ENCODE results near the gene SORCS2.

- no peak for TF ChIP-seq CTCF (IDR thresholded peaks at IDR 0.05)
- TF ChIP-seq JUND (IDR thresholded peaks at IDR 0.05): no peak
- no peak for TF ChIP-seq USF2 (IDR thresholded peaks at IDR 0.05; ENCODE audit: borderline replicate concordance, low read depth, low read length)
- TF ChIP-seq TAF1 (IDR thresholded peaks at IDR 0.05; ENCODE audit: borderline replicate concordance, low read depth, low read length): no peak
- TF ChIP-seq TCF12 (IDR thresholded peaks at IDR 0.05): no peak
- TF ChIP-seq ZBTB33 (IDR thresholded peaks at IDR 0.05; ENCODE audit: borderline replicate concordance, low read depth): no peak
- no peak for TF ChIP-seq GABPA (IDR thresholded peaks at IDR 0.05; ENCODE audit: low read depth)
- no peak for TF ChIP-seq RAD21 (IDR thresholded peaks at IDR 0.05; ENCODE audit: low read length)
- no peak for TF ChIP-seq NFIC (IDR thresholded peaks at IDR 0.05; ENCODE audit: borderline replicate concordance)
- TF ChIP-seq GATA2 (CRISPR knock-in tag; IDR thresholded peaks at IDR 0.05): no peak
Observed at GRCh38 chr4:7397206-7398103, 205.1 kb downstream of the SORCS2 start.

Data from SK-N-SH (cell line).